NCI-H526 (cell line): ENCODE measurements around the gene AGAP3.
A peak's percentile ranks its signal among the peaks of the same experiment; 100 is the strongest.

ENCODE experiments used
- DNase-seq, 2 experiments: peaks; one replicate each; lab custom pipeline; 2025; lab: John Stamatoyannopoulos, UW

Gene AGAP3

GRCh38 chr7:151074817-151075661 lies 11.2 kb upstream of the AGAP3 start:
- no peak for DNase-seq

GRCh38 chr7:151075662-151075971 lies 10.7 kb upstream of the AGAP3 start:
- DNase-seq, result no peak

DNA sequence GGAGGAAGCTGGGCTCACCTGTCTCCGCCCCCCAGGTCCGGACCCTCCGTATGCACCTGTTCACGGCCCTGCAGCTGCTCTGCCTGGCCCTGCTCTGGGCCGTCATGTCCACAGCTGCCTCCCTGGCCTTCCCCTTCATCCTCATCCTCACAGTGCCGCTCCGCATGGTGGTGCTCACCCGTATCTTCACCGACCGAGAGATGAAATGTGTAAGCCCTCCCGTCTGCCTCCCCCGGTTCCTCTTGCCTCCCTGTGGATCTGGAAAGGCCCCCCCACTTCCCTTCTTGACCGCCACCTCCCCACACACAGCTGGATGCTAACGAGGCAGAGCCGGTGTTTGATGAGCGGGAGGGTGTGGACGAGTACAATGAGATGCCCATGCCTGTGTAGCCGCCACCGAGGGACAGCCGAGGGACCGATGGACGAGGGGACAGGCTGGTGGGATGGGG lies 10.3 kb upstream of the AGAP3 start:
- DNase-seq, result no peak

DNA sequence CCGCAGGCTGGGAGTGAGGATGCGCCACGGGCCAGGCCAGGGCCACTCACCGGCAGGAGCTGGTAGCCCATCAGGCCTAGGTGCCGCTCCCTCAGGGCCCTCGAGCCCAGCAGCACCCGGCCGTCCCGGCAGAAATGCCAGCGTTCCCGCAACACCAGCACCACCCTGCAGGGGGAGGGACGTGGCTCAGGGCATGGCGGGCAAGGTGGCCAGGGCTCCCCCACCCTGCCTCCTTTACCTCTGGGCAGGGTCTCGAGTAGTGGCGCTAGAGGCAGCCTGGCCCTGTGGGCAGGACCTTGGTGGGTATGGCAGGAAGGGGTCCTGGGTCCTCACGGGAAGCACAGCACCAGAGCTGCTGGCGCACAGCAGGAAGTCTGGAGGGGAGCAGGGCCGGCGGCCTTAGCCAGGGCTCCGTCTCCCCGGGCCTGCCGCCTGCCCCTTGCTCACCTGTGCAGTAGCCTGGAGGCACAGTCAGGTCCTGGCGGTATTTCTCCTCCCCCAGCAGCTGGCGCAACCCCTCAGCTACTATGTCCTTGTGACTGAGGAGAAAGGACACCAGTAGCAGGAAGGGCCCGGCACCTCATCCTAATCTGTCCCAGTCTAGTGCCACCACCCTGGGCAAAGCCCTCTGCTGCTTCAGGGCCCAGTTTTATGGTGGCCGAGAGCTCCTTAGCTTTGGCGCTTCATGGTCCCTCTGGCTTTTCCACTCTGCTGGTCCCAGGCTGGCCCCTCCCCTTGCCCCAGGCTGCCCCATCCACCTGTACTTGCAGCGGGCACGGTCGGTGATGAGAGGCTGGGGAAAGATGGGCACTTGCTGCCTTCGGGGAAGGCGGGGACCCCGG lies 9.2 kb upstream of the AGAP3 start:
- DNase-seq, result peak in 1 of 2 experiments; percentile 68

GRCh38 chr7:151077705-151078232 lies 8.5 kb upstream of the AGAP3 start:
- no peak for DNase-seq

DNA sequence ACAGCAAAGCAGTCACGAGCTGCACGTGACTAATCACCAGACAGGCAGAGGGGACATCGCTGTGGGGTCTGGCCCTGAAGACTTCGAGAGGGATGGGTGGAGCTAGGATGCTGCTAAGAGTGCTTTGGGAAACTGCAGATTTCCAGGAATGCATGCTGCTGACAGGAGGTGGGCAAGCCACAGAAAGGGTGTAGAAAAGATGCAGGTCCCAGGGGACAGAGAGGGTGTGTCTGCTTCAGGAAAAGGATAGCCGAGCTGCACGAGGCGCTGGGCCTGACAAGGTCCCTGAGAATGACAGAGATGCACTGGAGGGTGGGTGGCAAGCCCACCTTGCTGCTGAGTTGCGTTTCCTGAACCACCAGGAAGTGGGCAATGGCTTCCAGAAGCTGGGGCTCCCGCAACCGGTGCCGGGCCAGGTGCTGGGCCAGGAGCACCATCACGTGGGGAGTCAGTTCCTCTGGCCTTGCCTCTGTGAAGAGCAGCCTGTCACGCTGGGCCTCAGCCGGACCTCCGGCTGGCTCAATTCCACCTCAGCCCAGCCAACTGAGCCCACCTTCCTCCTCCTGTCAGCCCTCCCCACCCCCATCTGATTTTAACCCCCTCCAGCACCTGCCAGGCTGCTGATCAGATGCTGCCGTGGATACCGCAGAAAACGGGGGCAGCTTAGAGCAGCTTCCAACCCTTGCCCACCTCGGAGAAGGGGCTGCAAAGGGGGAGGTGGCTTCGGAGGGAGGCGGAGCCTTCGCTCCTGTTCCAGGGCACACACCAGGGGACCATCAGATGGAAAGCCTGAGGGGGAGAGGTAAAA lies 7.8 kb upstream of the AGAP3 start:
- DNase-seq, result peak in 1 of 2 experiments; percentile 51

GRCh38 chr7:151079199-151079910 lies 6.9 kb upstream of the AGAP3 start:
- no peak for DNase-seq

GRCh38 chr7:151080067-151080521 lies 6.2 kb upstream of the AGAP3 start:
- peak in 1 of 2 experiments; percentile 41 for DNase-seq

GRCh38 chr7:151080522-151081169 lies 5.6 kb upstream of the AGAP3 start, which contains the start of gene FASTK:
Gene FASTK, minus strand, starts transcription at chr7:151080809. Its CDS starts 43 bp downstream, at chr7:151080766.
- DNase-seq, result peak; percentile 79 to 98

DNA sequence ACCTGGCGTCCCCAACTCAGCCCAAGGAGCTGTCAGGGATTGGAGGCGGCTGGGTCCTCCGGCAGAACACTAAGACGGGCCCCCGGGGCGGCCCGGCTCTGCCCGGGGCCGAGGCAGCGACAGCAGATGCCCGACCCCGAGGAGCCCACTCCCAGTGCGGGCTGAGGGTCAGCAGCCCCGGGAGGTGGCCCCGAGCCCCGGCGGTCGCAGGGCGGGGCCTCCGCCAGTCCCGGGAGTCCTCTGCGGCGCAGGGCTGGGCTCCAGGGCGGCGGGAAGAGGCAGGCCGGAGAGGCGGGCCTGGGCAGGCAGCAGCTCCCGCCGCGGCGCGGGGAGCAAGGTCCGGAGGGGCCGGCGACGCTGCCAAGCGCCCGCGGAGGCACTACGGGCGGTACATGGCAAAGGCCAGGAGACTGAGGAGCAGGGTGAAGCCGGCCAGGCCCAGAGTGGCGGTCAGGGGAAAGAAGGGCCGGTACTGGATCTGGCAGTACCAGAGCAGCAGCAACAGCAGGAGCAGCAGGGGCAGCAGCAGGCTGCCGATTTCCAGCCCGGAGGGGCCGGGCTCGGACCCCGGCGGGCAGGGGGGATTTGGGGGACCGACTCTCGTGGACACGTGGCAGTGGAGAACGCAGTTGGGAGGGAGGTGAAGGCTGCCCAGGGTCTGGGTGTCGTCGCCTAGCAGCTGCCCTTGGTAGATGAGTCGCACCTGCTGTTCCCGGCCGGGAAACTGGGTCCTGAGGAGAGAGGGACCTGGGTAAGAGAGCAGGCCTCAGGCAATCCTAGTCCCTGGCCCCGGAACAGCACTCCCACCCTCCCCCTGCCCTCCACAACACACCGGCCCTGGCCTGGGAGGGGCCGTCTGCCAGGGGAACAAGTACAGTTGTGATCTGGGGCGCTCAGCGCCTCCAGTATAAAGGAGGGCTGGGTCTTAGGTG lies 4.8 kb upstream of the AGAP3 start:
- peak; percentile 48 to 76 for DNase-seq

GRCh38 chr7:151082141-151083070 lies 3.9 kb upstream of the AGAP3 start:
- peak in 1 of 2 experiments; percentile 46 for DNase-seq

DNA sequence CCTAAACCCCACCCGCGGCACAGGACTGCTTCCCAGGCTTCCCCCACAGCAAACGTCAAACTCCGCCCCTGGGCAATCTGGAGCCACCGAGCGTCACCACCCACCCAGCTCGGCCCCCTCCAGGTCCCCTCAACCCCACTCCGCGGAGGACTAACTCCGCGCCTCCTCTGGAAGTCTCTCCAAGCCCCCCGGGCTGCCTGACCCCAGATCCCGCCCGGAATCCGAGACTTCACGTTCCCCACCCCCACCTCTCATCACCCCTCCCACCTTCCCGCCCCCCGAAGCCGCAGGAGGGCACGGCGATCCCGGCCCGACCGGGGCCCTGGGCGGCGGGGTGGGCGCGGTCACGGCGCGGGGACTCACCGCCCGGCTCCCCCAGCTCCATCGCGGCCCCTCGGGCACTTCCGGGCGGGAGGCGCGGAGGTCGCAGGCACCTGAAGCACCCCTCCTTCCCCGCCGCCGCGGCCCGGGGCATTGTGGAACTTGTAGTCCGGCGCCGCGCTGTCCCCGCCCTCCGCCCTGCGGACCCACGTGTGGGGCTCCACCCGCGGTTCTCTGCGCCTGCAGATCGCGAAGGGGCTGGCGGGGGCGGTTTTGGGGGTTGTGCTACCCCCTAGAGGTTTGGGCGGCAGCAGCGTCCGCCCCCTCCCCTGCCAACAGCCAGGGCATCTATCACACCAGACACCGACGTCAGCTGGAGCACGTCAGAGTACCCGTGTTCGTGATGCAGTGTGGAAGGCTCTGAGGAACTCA lies 3.0 kb upstream of the AGAP3 start, which contains the start of gene TMUB1:
TMUB1 (minus strand) TSS at position 423 of the 753 bp plus-strand sequence. CDS start 930 bp downstream, outside the sequence.
- peak; percentile 25 to 92 for DNase-seq

- DNase-seq, result no peak
These were observed 2.5 kb upstream of the AGAP3 start for GRCh38 chr7:151083824-151084160.

- no peak for DNase-seq
These were observed 965 bp upstream of the AGAP3 start for GRCh38 chr7:151085329-151085690.

GRCh38 chr7:151086802-151087244 lies 548 bp downstream of the AGAP3 start:
- DNase-seq, result peak in 1 of 2 experiments; percentile 69

GRCh38 chr7:151087245-151088018 lies 1.2 kb downstream of the AGAP3 start:
- DNase-seq, result peak in 1 of 2 experiments; percentile 82
